GM18907 (cell line): Measurements from ENCODE around the gene ATRN.
"Not testable (repeated sequence)": the region's sequence is repeated elsewhere in the genome, so short reads cannot be mapped to it uniquely, and the experiment has no call there.

ENCODE experiments used
- ATAC-seq: cut with Tn5 transposase; IDR thresholded peaks from one replicate; pipeline ENCODE4 v1.9.1; 2021; ENCODE audit warnings: mild to moderate bottlenecking, moderate library complexity; ENCODE audit not compliant: unreplicated experiment

Gene ATRN

DNA sequence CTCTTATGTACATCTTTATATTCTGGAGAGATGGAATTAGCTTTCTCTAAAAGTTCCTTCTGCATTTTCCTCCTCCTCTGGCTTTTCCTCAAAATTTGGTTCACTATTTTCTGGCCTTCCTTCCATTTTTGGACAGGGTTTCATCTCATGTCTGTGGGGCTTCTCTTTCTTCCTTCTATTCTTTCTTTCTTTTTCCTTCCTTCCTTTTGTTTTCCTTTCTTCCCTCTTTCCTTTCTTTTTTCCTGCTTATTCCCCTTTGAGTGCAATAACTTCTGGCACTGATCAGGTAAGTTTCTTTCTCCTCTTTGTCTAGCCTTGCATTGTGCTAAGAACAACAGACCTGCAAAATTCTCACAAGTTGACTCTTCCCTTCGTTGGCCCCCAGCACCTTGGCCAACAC lies 5.5 kb upstream of the ATRN start:
- no peak for ATAC-seq

DNA sequence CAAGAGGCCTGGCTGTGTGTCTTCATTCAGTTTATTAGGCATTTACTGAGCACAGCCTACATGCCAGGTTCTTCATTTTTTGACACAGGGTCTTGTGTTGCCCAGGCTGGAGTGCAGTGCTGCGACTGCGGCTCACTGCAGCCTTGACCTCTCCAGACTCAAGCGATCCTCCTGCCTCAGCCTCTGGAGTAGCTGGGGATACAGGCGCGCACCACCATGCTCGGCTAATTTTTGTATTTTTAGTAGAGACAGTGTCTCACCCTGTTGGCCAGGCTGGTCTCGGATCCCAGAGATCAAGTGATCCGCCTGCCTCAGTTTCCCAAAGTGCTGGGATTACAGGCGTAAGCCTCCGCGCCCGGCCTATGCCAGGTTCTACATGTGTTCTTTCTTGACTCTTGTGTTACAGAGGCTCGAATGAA lies 601 bp upstream of the ATRN start:
- ATAC-seq = no peak

- no peak for ATAC-seq
Observed at GRCh38 chr20:3471397-3472021, 691 bp downstream of the ATRN start.

DNA sequence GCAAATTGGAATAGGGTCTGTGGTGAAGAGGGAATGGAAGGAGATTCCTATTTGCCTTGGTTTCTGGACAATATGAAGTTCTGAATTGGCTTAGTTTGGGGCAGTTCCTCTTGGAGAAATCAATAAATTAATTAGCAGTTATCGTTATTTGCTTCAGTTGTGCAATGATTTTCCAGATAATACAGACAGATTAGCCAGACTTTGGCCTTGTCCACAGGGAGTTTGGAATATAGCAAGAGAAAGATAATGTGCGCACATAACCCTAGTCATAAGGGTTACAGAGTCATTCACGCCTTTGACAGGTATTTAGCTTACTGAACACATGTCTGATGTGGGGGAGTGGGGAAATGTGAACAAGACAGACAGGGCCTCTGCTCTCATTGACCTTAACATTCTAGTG lies 1.3 kb downstream of the ATRN start:
- no peak for ATAC-seq

DNA sequence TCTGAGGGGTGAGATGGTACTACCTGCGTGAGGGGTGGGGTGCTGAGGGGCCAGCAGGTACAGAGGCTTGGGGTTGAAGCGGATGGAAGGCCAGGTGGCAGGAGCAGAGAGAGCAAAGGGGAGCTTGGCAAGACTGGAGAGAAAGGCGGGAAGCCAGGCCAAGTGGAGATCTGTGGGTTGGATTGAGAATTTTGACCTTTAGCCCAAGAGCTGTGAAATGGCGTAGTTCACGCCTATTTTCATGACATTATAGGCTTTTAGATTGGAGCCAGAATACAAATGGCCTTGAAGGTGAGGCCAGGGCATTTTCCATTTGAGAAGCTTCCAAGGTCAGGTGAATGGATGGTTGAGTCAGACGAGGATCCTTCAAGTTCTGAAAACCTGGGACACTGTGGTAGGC lies 2.5 kb downstream of the ATRN start:
- no peak for ATAC-seq

- ATAC-seq = no peak
Observed at GRCh38 chr20:3473944-3474343, 3.1 kb downstream of the ATRN start.

GRCh38 chr20:3477003-3477860 lies 6.4 kb downstream of the ATRN start:
- not testable (repeated sequence) for ATAC-seq

GRCh38 chr20:3477861-3478544 lies 7.2 kb downstream of the ATRN start:
- ATAC-seq = no peak

DNA sequence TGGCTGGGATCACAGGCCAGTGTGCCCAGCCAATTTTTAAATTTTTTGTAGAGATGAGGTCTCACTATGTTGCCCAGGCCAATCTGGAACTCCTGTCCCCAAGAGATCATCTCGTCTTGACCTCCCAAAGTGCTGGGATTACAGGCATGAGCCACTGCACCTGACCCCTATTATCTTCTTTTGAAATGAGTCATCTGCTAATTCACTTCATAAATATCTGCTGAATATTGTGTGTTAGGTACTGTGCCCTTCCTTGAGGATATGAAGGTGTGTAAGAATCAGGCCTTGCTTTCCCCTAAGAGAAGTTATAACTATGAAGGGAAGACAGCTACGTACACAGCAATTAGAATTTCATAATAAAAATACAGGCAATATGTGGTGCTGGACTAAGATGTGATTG lies 8.2 kb downstream of the ATRN start:
- no peak for ATAC-seq

GRCh38 chr20:3479759-3480615 lies 9.2 kb downstream of the ATRN start:
- ATAC-seq = no peak

GRCh38 chr20:3483309-3483708 lies 12.5 kb downstream of the ATRN start:
- no peak for ATAC-seq

DNA sequence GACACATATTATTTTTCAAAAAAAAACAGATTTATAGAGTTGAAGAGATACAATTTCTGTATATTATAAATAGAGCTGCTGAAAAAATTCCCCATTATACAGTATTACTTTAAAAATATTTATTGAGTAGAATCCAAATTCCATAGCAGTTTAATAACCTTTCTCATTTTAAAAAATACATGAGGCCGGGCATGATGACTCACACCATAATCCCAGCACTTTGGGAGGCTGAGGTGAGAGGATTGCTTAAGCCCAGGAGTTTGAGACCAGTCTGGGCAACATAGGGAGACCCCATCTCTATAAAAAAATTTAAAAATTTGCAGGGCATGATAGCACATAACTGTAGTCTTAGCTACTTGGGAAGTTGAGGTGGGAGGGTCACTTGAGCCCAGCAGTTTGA lies 13.0 kb downstream of the ATRN start:
- ATAC-seq = no peak

GRCh38 chr20:3485913-3486312 lies 15.1 kb downstream of the ATRN start:
- no peak for ATAC-seq

- ATAC-seq = no peak
Observed at GRCh38 chr20:3486850-3487249, 16.0 kb downstream of the ATRN start.

- ATAC-seq = no peak
Observed at GRCh38 chr20:3492669-3493068, 21.9 kb downstream of the ATRN start.

- no peak for ATAC-seq
Observed at GRCh38 chr20:3494218-3494617, 23.4 kb downstream of the ATRN start.

- ATAC-seq = no peak
Observed at GRCh38 chr20:3502878-3503277, 32.1 kb downstream of the ATRN start.

GRCh38 chr20:3505148-3505547 lies 34.3 kb downstream of the ATRN start:
- ATAC-seq = no peak

GRCh38 chr20:3509064-3509463 lies 38.2 kb downstream of the ATRN start:
- no peak for ATAC-seq

DNA sequence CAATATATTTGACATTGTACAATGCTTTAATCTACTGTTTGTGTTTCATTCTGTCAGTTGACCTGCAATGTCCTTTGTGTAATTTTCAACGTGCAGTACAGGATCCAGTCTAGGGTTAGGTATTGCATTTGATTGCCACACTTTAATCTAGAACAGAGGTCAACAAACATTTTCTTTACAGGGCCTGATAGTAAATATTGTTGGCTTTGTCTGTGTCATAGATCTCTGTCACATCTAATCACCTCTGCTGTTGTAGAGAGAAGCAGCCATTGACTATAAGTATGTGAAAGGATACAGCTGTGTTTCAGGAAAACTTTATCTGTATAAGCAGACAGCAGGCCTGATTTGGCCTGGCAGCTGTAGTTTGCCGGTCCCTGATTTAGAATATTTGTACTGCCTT lies 39.3 kb downstream of the ATRN start:
- ATAC-seq = no peak

DNA sequence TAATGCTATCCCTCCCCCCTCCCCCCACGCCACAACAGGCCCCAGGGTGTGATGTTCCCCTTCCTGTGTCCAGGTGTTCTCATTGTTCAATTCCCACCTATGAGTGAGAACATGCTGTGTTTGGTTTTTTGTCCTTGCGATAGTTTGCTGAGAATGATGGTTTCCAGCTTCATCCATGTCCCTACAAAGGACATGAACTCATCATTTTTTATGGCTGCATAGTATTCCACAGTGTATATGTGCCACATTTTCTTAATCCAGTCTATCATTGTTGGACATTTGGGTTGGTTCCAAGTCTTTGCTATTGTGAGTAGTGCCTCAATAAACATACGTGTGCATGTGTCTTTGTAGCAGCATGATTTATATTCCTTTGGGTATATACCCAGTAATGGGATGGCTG lies 41.4 kb downstream of the ATRN start:
- ATAC-seq = not testable (repeated sequence)
